C4-2B (cell line): ENCODE results near the gene ELMO1.

ENCODE experiments used
- H3K27ac ChIP-seq: fragments of 450-650 bp; 2 replicates; pipeline ENCODE4 v1.5.1; 2017
- CTCF ChIP-seq: fragments of 450-650 bp; conservative IDR thresholded peaks from 2 replicates; pipeline ENCODE4 v1.5.1; 2017; ENCODE audit warnings: mild to moderate bottlenecking
- ZFX ChIP-seq: fragments of 450-650 bp; IDR thresholded peaks from 2 replicates; pipeline ENCODE4 v1.6.1; 2017

The ELMO1 gene

GRCh38 chr7:37186753-37187152, 261.9 kb downstream of the ELMO1 start:
- TF ChIP-seq ZFX (no peak), CTCF (no peak)

GRCh38 chr7:37181550-37181932, 267.1 kb downstream of the ELMO1 start:
- H3K27ac ChIP-seq = no peak overlapping the region
- TF ChIP-seq CTCF (no peak), ZFX (no peak)

More at GRCh38 chr7:37186753-37187152, 261.9 kb downstream of the ELMO1 start:
- no peak overlapping the region for H3K27ac ChIP-seq

- TF ChIP-seq ZFX (no peak), CTCF (no peak)
- no peak overlapping the region for H3K27ac ChIP-seq
Observed at GRCh38 chr7:37180828-37181549, 267.7 kb downstream of the ELMO1 start.

GRCh38 chr7:37176079-37176478, 272.6 kb downstream of the ELMO1 start:
- TF ChIP-seq CTCF (no peak), ZFX (no peak)
- no peak overlapping the region for H3K27ac ChIP-seq

GRCh38 chr7:37174460-37174859, 274.2 kb downstream of the ELMO1 start:
- H3K27ac ChIP-seq = no peak overlapping the region
- TF ChIP-seq CTCF = no peak
- no peak for TF ChIP-seq ZFX

- H3K27ac ChIP-seq = no peak overlapping the region
- TF ChIP-seq ZFX = no peak
- no peak for TF ChIP-seq CTCF
Observed at GRCh38 chr7:37173670-37174069, 275.0 kb downstream of the ELMO1 start.

- H3K27ac ChIP-seq = no peak overlapping the region
- TF ChIP-seq CTCF = no peak
- TF ChIP-seq ZFX = no peak
Observed at GRCh38 chr7:37162106-37162505, 286.6 kb downstream of the ELMO1 start.
